OCI-LY7 (cell line): ENCODE data around the gene WDR91. TPM values are rescaled to one million over a fixed set of nuclear protein-coding genes. Genes with fewer than 3 reads are reported as not detected.

Source experiments
- BruUV-seq: library from RNA; stranded (reverse); fragments of 400-500 nt; replicated peaks from 2 replicates; lab custom pipeline; 2021; lab: Mats Ljungman, UMichigan
- CTCF ChIA-PET: fragments of 300-600 bp; sonication (Branson Sonifier 250); formaldehyde crosslinking; loops from one replicate; lab custom pipeline; 2022; ENCODE audit warnings: antibody characterized with exemption; ENCODE audit not compliant: unreplicated experiment; lab: Charles Lee
- POLR2A ChIA-PET: fragments of 300-600 bp; sonication (Branson Sonifier 250); formaldehyde crosslinking; loops from one replicate; lab custom pipeline; 2022; ENCODE audit warnings: antibody characterized with exemption; lab: Charles Lee
- DNase-seq: peaks from one replicate; pipeline ENCODE4 v3.0.0-alpha.2; 2015; ENCODE audit warnings: low spot score
- H2AFZ ChIP-seq: fragments of 200-600 bp; sonication (generic), shearing (Covaris generic); 2 replicates; pipeline ENCODE4 v1.6.1; 2014; ENCODE audit warnings: mild to moderate bottlenecking, antibody characterized with exemption, low read length, moderate library complexity
- H3K27ac ChIP-seq: fragments of 200-600 bp; sonication (generic); 2 replicates; pipeline ENCODE4 v1.5.1; 2014; ENCODE audit warnings: mixed run types, low read depth, mild to moderate bottlenecking, moderate library complexity, low read length, inconsistent platforms; ENCODE audit not compliant: poor library complexity, severe bottlenecking
- H3K36me3 ChIP-seq: fragments of 200-600 bp; sonication (generic); 2 replicates; pipeline ENCODE4 v1.6.1; 2014; ENCODE audit warnings: mild to moderate bottlenecking, antibody characterized with exemption, low read length, moderate library complexity, mixed read lengths; ENCODE audit not compliant: insufficient read depth
- H3K4me1 ChIP-seq: fragments of 200-600 bp; sonication (generic); 2 replicates; pipeline ENCODE4 v1.5.1; 2014; ENCODE audit warnings: mild to moderate bottlenecking, low read length; ENCODE audit not compliant: insufficient read depth, poor library complexity, severe bottlenecking
- H3K4me2 ChIP-seq: fragments of 200-600 bp; sonication (generic); 2 replicates; pipeline ENCODE4 v1.6.1; 2014; ENCODE audit warnings: mild to moderate bottlenecking, low read length
- H3K4me3 ChIP-seq: fragments of 200-600 bp; sonication (generic); 2 replicates; pipeline ENCODE4 v1.5.1; 2014; ENCODE audit warnings: mild to moderate bottlenecking, low read depth, low read length; ENCODE audit not compliant: poor library complexity, severe bottlenecking
- H3K79me2 ChIP-seq: fragments of 200-600 bp; sonication (generic); 2 replicates; pipeline ENCODE4 v1.6.1; 2016; ENCODE audit warnings: low read depth, mild to moderate bottlenecking, low read length, moderate library complexity, mixed read lengths; ENCODE audit not compliant: insufficient read depth
- H3K9me2 ChIP-seq: fragments of 200-600 bp; sonication (generic); 2 replicates; pipeline ENCODE4 v1.6.1; 2016; ENCODE audit warnings: mild to moderate bottlenecking, low read length, mixed read lengths; ENCODE audit not compliant: insufficient read depth
- H3K9me3 ChIP-seq: fragments of 200-600 bp; sonication (generic); 2 replicates; pipeline ENCODE4 v1.6.1; 2014; ENCODE audit warnings: mild to moderate bottlenecking, mixed run types, low read length, mixed read lengths
- H4K20me1 ChIP-seq: fragments of 200-600 bp; sonication (generic); 2 replicates; pipeline ENCODE4 v1.6.1; 2014; ENCODE audit warnings: mild to moderate bottlenecking, antibody characterized with exemption, low read length, moderate library complexity, mixed read lengths; ENCODE audit not compliant: insufficient read depth
- CTCF ChIP-seq: fragments of 200-600 bp; sonication (generic); conservative IDR thresholded peaks from 2 replicates; pipeline ENCODE4 v1.5.1; 2014; ENCODE audit warnings: mild to moderate bottlenecking, antibody characterized with exemption, low read length, moderate library complexity, mixed read lengths
- EZH2phosphoT487 ChIP-seq: fragments of 200-600 bp; sonication (generic); IDR thresholded peaks from 2 replicates; pipeline ENCODE4 v1.6.1; 2018; ENCODE audit warnings: low read depth, borderline replicate concordance, mild to moderate bottlenecking, mixed run types, antibody characterized with exemption, low read length, moderate library complexity, mixed read lengths
- intact Hi-C: fragments of 100-400 bp; cut with micrococcal nuclease; formaldehyde crosslinking; loops from one replicate; pipeline ENCODE4 v1.10.0; 2022; ENCODE audit not compliant: unreplicated experiment
- total RNA-seq, 2 experiments: library from RNA; depleted of rRNA in 1 of 2; stranded (reverse); fragments of >200 nt in 1 of 2; shearing (Covaris generic) in 1 of 2; gene quantifications; 2 replicates each; pipeline ENCODE4 v1.2.3, GENCODE V29; 2014 to 2022

WDR91 gene
- total RNA-seq, 2 experiments from 2014 or later = 13.6 to 17.1 TPM

GRCh38 chr7:135181261-135181928 is 29.9 kb downstream of the WDR91 start:
- H3K4me3 ChIP-seq = no peak overlapping the region
- H2AFZ ChIP-seq = no peak overlapping the region
- no peaks in the 10 kb centered on the region for H3K9me2 ChIP-seq
- H3K79me2 ChIP-seq = no peaks in the 10 kb centered on the region
- H3K9me3 ChIP-seq = peaks cover 23% of the 10 kb centered on the region
- peak; percentile 10 for DNase-seq
- intact Hi-C loops = no loop called here
- TF ChIP-seq CTCF (no peak), EZH2phosphoT487 (no peak)
- H4K20me1 ChIP-seq = no peaks in the 10 kb centered on the region
- ChIA-PET POLR2A (interaction anchor here (0.6 to 1.5 kb wide), 3 partner anchors 11 to 535 kb away, joined by 3 to 8 read pairs (median 4); partner anchors contain the start of gene CYREN), CTCF (no interaction called here)
- BruUV-seq = no TSS peak
- H3K4me2 ChIP-seq = no peak overlapping the region
- peaks cover 37% of the 10 kb centered on the region for H3K36me3 ChIP-seq
- no peak overlapping the region for H3K27ac ChIP-seq
- H3K4me1 ChIP-seq = no peaks in the 10 kb centered on the region

GRCh38 chr7:135180122-135180521 is 31.2 kb downstream of the WDR91 start:
- POLR2A ChIA-PET = interaction anchor here (1.3 to 1.7 kb wide), 4 partner anchors 9 to 19 kb away, joined by 3 to 8 read pairs (median 4); partner anchors contain the start of gene CYREN
- TF ChIP-seq CTCF (no peak), EZH2phosphoT487 (no peak)
- intact Hi-C loops = no loop called here

More at GRCh38 chr7:135180122-135180521, 31.2 kb downstream of the WDR91 start:
- Histone ChIP-seq H3K9me2 (no peaks in the 10 kb centered on the region), H4K20me1 (no peaks in the 10 kb centered on the region), H3K4me1 (no peaks in the 10 kb centered on the region), H3K9me3 (peaks cover 23% of the 10 kb centered on the region), H3K36me3 (peaks cover 27% of the 10 kb centered on the region), H2AFZ (no peak overlapping the region), H3K4me3 (no peak overlapping the region), H3K27ac (no peak overlapping the region), H3K4me2 (no peak overlapping the region), H3K79me2 (no peaks in the 10 kb centered on the region)
- CTCF ChIA-PET = no interaction called here
- BruUV-seq = no TSS peak
- DNase-seq = no peak
